ENCODE measurements around the gene TLNRD1. TPM values are rescaled to one million over a fixed set of nuclear protein-coding genes. Genes with fewer than 3 reads are reported as not detected.

The TLNRD1 gene
- total RNA-seq, 4 donors from 2014 or later, result 1.9 to 8.1 (median 3.3) TPM

GRCh38 chr15:80996247-80996646 lies 4.5 kb upstream of the TLNRD1 start:
- ATAC-seq, result no peak
- Histone ChIP-seq H3K4me1 (peaks cover under 1 to 8% of the 10 kb centered on the region in 2 donors), H3K4me3 (no peak overlapping the region), H3K36me3 (no peaks in the 10 kb centered on the region), H3K27me3 (peaks cover 4 to 13% (median 5%) of the 10 kb centered on the region in 3 donors), H3K27ac (no peak overlapping the region), H3K9me3 (no peaks in the 10 kb centered on the region)
- DNase-seq, result no peak
- intact Hi-C loops (cut with DNase I; ENCODE audit: low total_unique reads), result loop anchor here (5.0 kb wide), 1 partner anchor 111 kb away; no protein-coding TSS in a partner anchor
- in situ Hi-C loops (cut with MboI; ENCODE audit: low sequenced_read_pairs in 4 of 4), result loop anchor here in 3 of 4 donors (10.0 to 25.0 kb wide), 3 partner anchors 109 to 269 kb away; no protein-coding TSS in a partner anchor
- no peak for TF ChIP-seq POLR2A (IDR thresholded peaks at IDR 0.05)
- peak in 3 of 5 experiments; percentile 8 to 43 (median 16) for TF ChIP-seq CTCF (IDR thresholded peaks at IDR 0.05 in 4 of 5, conservative IDR thresholded peaks at IDR 0.05 in 1 of 5)

GRCh38 chr15:80997692-80998091 lies 3.0 kb upstream of the TLNRD1 start:
- in situ Hi-C loops (cut with MboI; ENCODE audit: low sequenced_read_pairs in 4 of 4) (loop anchor here in 3 of 4 donors (10.0 to 25.0 kb wide), 3 partner anchors 107 to 267 kb away; no protein-coding TSS in a partner anchor), intact Hi-C loops (cut with DNase I; ENCODE audit: low total_unique reads) (loop anchor here (5.0 kb wide), 1 partner anchor 110 kb away; no protein-coding TSS in a partner anchor)
- no peaks in the 10 kb centered on the region for H3K9me3 ChIP-seq

GRCh38 chr15:80998251-80998650 lies 2.5 kb upstream of the TLNRD1 start:
- H3K27me3 ChIP-seq, result peaks cover 5 to 23% (median 12%) of the 10 kb centered on the region in 3 donors
- DNase-seq, result no peak
- H3K4me1 ChIP-seq, result no peaks in the 10 kb centered on the region
- no peaks in the 10 kb centered on the region for H3K36me3 ChIP-seq
- ATAC-seq, result no peak
- no peaks in the 10 kb centered on the region for H3K9me3 ChIP-seq
- intact Hi-C loops (cut with DNase I; ENCODE audit: low total_unique reads) (loop anchor here (5.0 kb wide), 1 partner anchor 109 kb away; no protein-coding TSS in a partner anchor), in situ Hi-C loops (cut with MboI; ENCODE audit: low sequenced_read_pairs in 4 of 4) (loop anchor here in 3 of 4 donors (10.0 to 25.0 kb wide), 3 partner anchors 107 to 267 kb away; no protein-coding TSS in a partner anchor)
- H3K4me3 ChIP-seq, result no peak overlapping the region
- TF ChIP-seq POLR2A (IDR thresholded peaks at IDR 0.05), result no peak
- no peak for TF ChIP-seq CTCF (IDR thresholded peaks at IDR 0.05 in 4 of 5, conservative IDR thresholded peaks at IDR 0.05 in 1 of 5)
- peak overlapping the region in 3 of 4 donors; percentile 19 to 59 (median 33) for H3K27ac ChIP-seq

More at GRCh38 chr15:80997692-80998091, 3.0 kb upstream of the TLNRD1 start:
- DNase-seq (no peak), ATAC-seq (no peak)
- H3K4me3 ChIP-seq, result no peak overlapping the region
- no peaks in the 10 kb centered on the region for H3K36me3 ChIP-seq
- no peak overlapping the region for H3K27ac ChIP-seq
- no peak for TF ChIP-seq POLR2A (IDR thresholded peaks at IDR 0.05)
- TF ChIP-seq CTCF (IDR thresholded peaks at IDR 0.05 in 4 of 5, conservative IDR thresholded peaks at IDR 0.05 in 1 of 5), result no peak
- no peaks in the 10 kb centered on the region for H3K4me1 ChIP-seq
- H3K27me3 ChIP-seq, result peaks cover 5 to 18% (median 12%) of the 10 kb centered on the region in 3 donors

GRCh38 chr15:80999623-81000036 lies 1.1 kb upstream of the TLNRD1 start:
- Histone ChIP-seq H3K9me3 (no peaks in the 10 kb centered on the region), H3K4me1 (peaks cover 0 to 8% of the 10 kb centered on the region in 2 donors), H3K27me3 (peaks cover 8 to 31% (median 12%) of the 10 kb centered on the region in 3 donors), H3K4me3 (peak overlapping the region; percentile 61 to 93 (median 74)), H3K27ac (peak overlapping the region; percentile 70 to 87 (median 84)), H3K36me3 (no peaks in the 10 kb centered on the region)
- no peak for TF ChIP-seq POLR2A (IDR thresholded peaks at IDR 0.05)
- no peak for TF ChIP-seq CTCF (IDR thresholded peaks at IDR 0.05 in 4 of 5, conservative IDR thresholded peaks at IDR 0.05 in 1 of 5)
- no peak for ATAC-seq
- in situ Hi-C loops (cut with MboI; ENCODE audit: low sequenced_read_pairs in 4 of 4) (loop anchor here in 3 of 4 donors (10.0 to 25.0 kb wide), 3 partner anchors 105 to 265 kb away; no protein-coding TSS in a partner anchor), intact Hi-C loops (cut with DNase I; ENCODE audit: low total_unique reads) (loop anchor here (5.0 kb wide), 2 partner anchors 108 to 1048 kb away; partner anchors contain the start of gene MEX3B)
- DNase-seq, result no peak

Measured in gastrocnemius medialis (tissue), 4 donors.